Right lobe of liver (tissue), 4 donors: ENCODE results near the gene PTPRN2.

Experiments used
- CTCF ChIP-seq, 4 donors: fragments of 200-600 bp in 3 of 4; fragments of 450-650 bp in 1 of 4; IDR thresholded peaks; one replicate each; pipeline versions ENCODE4 v1.5.1 to v1.8.0; 2016 to 2022; ENCODE audit warnings: antibody characterized with exemption in 4 of 4, mild to moderate bottlenecking in 2 of 4
- POLR2A ChIP-seq: fragments of 450-650 bp; IDR thresholded peaks from one replicate; pipeline ENCODE4 v1.6.1; 2017; ENCODE audit warnings: antibody characterized with exemption, mild to moderate bottlenecking
- donor health status: DM: no; HTN: no; CAD: no.
- donor health status: DM: no; HTN: no; CAD: no.
- donor health status: DM: no; HTN: yes; CAD: no.

GRCh38 chr7:157794746-157795065, 792.9 kb downstream of the PTPRN2 start:
- TF ChIP-seq POLR2A (no peak), CTCF (IDR thresholded peaks at IDR 0.05) (no peak)
